GM10266 (cell line): ENCODE results near the gene ANKRD17.

ENCODE experiments used
- DNase-seq: peaks from one replicate; pipeline ENCODE4 v3.0.0; 2012; ENCODE audit errors: extremely low spot score
- TF ChIP-seq, protein P1 (sequence below): IDR thresholded peaks from 2 replicates; pipeline ENCODE4 v1.5.1; 2012; ENCODE audit warnings: mild to moderate bottlenecking, low read depth; ENCODE audit not compliant: control insufficient read depth, insufficient read depth; ENCODE audit errors: missing control alignments

The ANKRD17 gene

GRCh38 chr4:73142995-73143547 is 115.5 kb downstream of the ANKRD17 start:
- no peak for DNase-seq
- TF ChIP-seq, protein P1, sequence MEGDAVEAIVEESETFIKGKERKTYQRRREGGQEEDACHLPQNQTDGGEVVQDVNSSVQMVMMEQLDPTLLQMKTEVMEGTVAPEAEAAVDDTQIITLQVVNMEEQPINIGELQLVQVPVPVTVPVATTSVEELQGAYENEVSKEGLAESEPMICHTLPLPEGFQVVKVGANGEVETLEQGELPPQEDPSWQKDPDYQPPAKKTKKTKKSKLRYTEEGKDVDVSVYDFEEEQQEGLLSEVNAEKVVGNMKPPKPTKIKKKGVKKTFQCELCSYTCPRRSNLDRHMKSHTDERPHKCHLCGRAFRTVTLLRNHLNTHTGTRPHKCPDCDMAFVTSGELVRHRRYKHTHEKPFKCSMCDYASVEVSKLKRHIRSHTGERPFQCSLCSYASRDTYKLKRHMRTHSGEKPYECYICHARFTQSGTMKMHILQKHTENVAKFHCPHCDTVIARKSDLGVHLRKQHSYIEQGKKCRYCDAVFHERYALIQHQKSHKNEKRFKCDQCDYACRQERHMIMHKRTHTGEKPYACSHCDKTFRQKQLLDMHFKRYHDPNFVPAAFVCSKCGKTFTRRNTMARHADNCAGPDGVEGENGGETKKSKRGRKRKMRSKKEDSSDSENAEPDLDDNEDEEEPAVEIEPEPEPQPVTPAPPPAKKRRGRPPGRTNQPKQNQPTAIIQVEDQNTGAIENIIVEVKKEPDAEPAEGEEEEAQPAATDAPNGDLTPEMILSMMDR: no peak

GRCh38 chr4:73139991-73140390 is 118.6 kb downstream of the ANKRD17 start:
- no peak for DNase-seq
- TF ChIP-seq, protein P1: no peak

DNA sequence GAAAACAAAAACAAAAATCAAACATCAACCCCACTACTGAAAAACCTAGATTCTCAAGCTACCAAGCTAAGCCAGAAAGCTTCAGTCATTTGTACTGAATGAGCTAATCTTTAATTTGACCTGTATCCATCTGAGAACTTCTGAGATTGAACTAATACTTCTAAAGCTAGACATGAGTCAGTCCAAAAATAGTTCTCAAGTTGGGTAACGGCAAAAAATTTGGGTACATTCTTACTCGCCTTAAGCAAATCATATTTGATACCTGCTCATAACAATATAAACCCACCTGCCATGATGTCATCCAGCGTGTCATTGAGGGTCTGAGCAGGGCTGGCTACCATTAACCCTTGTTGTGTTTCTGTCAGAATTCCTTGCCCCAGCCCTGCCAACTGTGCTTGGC is 119.4 kb downstream of the ANKRD17 start:
- DNase-seq: no peak
- TF ChIP-seq, protein P1: no peak

GRCh38 chr4:73137121-73137520 is 121.5 kb downstream of the ANKRD17 start:
- TF ChIP-seq, protein P1: no peak
- no peak for DNase-seq

DNA sequence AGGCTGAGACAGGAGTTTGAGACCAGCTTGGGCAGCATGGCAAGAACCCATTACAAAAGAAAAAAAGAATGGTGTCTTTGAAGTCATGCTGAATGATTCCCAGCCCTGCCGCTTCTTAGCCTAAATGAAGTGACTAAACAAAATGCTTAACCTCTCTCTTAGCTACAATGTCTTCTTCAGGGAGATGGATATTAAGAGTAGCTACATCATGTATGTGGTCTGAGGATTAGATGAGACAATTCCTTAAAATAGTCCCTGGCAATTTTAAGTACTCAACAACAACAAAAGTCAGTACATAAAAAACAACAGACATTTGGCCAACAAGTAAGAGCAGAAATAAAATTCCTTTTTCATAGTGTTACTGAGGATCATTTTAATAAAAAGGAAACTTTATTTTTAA is 124.8 kb downstream of the ANKRD17 start:
- TF ChIP-seq, protein P1: no peak
- DNase-seq: no peak

DNA sequence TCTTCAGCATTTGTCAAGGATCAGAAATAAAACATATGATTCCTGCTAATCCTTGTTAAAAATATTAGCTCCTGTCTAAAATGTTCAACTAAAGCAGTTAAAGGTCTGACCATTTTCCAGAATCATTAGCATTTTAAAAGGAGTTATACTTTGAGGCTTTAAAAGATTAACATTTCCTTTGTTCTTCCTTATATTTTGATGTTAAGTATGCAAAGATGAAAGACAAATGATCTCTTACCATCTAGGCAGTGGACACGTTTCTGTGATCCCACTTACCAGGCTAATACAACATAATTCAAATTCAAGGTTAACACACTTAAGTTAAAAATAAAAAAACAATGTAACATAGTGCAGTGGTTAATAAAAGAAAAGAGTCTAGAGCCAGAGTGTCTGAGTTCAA is 127.3 kb downstream of the ANKRD17 start:
- DNase-seq: no peak
- TF ChIP-seq, protein P1: no peak

GRCh38 chr4:73129319-73129718 is 129.3 kb downstream of the ANKRD17 start:
- DNase-seq: no peak
- TF ChIP-seq, protein P1: no peak
